A549 treated with Mapracorat at 1 μM for 4 hours (cell line): ENCODE measurements around the gene ASF1B. TPM values are rescaled to one million over a fixed set of nuclear protein-coding genes. Genes with fewer than 3 reads are reported as not detected.

Source experiments
- total RNA-seq: library from RNA; stranded (reverse); fragments of 200-300 nt; extraction: Qiagen RNA extraction; gene quantifications from 5 replicates; pipeline ENCODE4 v1.2.3, GENCODE V29; 2022

Gene ASF1B
- total RNA-seq, result 28.3 to 32.4 TPM (median 31.5 TPM) in 5 replicates

GRCh38 chr19:14136509-14137281, at the start of gene ASF1B:
Gene ASF1B, minus strand, starts transcription at chr19:14136589. Its CDS starts 133 bp downstream, at chr19:14136456.

GRCh38 chr19:14117668-14118164, 18.7 kb downstream of the ASF1B start, which contains the start of gene PRKACA:
Gene PRKACA, minus strand, starts transcription at chr19:14117762. Its CDS starts 215 bp downstream, at chr19:14117547.

GRCh38 chr19:14090509-14091080, 45.8 kb downstream of the ASF1B start, which contains the start of gene SAMD1:
Gene SAMD1, minus strand, starts transcription at chr19:14090751.

DNA sequence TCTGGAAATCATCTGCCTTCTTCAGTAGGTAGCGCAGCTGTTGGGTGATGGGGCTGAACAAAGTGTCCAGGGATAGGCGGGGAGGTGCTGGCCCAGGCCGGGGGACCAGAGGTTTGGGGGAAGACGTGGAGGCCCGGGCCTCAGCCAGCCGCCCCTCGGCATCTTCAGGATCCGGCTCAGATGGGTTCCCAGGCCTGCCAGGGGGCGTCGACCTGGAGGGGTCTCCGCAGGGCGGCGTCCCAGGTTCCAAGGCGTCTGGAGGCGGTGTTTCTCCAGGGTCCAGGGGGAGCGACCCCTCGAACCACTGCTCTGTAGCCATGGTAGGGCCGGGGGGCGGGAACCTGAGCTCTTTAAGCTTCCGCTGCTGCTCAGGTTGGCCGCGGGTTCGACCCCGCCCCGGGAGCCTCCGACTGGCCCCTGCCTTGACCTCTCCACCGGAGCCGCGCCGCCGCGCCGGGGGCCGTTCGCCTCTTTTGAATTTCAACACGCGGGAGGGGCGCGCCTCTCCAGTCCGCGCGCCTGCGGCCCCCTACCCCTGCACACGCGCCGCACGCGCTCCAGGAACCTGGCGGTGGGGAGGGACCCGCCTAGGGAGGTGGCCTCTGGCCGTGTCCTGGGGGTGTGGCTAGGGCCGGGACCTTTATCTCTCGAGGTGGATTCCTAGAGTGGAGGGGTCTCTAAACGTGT, 50.9 kb downstream of the ASF1B start, which contains the start of gene C19orf67:
TSS of gene C19orf67 (minus strand) at position 475 of the 687 bp plus-strand sequence. CDS start at position 319, 156 bp downstream.

DNA sequence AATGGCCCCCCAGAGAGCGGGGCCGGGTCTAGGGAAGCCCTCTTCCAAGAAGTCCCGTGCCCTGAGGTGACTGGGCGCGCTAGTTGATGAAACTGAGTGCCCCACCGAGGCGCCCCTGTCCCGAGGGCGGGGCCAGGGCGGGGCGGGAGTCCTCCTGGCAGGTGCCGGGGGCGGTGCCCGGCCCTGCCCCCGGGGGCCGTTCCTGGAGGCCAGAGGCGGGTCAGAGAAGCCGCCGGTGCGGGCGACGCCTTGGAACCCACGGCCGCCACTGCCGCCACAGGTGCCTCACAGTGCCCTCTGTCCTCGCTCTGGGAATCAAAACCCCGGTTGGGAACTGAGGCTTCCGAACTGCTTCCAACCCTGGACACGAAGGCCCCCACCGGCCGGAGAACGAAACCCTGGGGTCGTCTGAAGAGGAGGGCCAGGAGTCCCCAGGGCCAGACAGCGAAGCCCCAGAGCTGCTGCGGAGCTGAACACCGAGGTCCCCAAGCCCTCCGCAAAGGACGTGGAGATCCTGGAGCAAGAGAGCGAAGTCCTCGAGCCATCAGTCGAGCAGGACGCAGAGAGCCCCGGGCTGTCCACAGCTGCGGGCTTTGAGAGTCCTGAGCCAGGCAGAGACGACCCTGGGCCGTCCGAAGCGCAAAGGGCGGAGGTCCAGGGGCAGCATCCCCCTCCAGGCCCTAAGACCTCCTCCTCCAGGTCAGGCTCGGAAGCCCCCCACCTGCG, 63.7 kb downstream of the ASF1B start, which contains the start of gene MISP3:
TSS of gene MISP3 (plus strand) at position 252 of the 726 bp plus-strand sequence. CDS start 524 bp downstream, outside the sequence.

Other genes starting within 250 kb of the ASF1B start
- 0.38 to 1.6 TPM (median 0.49 TPM) in 3 of 5 replicates, not detected in the others for gene BRME1, start 230.5 kb downstream of the ASF1B start, total RNA-seq
- 6.8 to 10.7 TPM (median 9.5 TPM) in 5 replicates for gene CC2D1A, start 230.4 kb downstream of the ASF1B start, total RNA-seq
- gene PODNL1, start 198.2 kb downstream of the ASF1B start, total RNA-seq, result 0.62 to 1.8 TPM (median 1.4 TPM) in 5 replicates
- gene DCAF15, start 184.1 kb downstream of the ASF1B start, total RNA-seq, result 13.8 to 23.9 TPM (median 22.1 TPM) in 5 replicates
- gene RFX1, start 130.3 kb downstream of the ASF1B start, total RNA-seq, result 2.6 to 5.7 TPM (median 5.1 TPM) in 5 replicates
- not detected in 5 replicates for gene RLN3, start 108.4 kb downstream of the ASF1B start, total RNA-seq
- 7.8 to 10.5 TPM (median 9.7 TPM) in 5 replicates for gene IL27RA, start 104.8 kb downstream of the ASF1B start, total RNA-seq
- gene PALM3, start 74.5 kb downstream of the ASF1B start, total RNA-seq, result 1.8 to 2.8 TPM (median 2.1 TPM) in 5 replicates
- gene MISP3, start 63.8 kb downstream of the ASF1B start, total RNA-seq, result 2.9 to 5.1 TPM (median 4.1 TPM) in 5 replicates
- not detected in 5 replicates for gene C19orf67, start 50.8 kb downstream of the ASF1B start, total RNA-seq
- 30.0 to 42.9 TPM (median 39.6 TPM) in 5 replicates for gene SAMD1, start 45.8 kb downstream of the ASF1B start, total RNA-seq
- 28.0 to 35.9 TPM (median 31.8 TPM) in 5 replicates for gene PRKACA, start 18.8 kb downstream of the ASF1B start, total RNA-seq
- 3.5 to 6.9 TPM (median 5.1 TPM) in 5 replicates for gene ADGRL1, start 69.6 kb upstream of the ASF1B start, total RNA-seq
- 62.9 to 95.1 TPM (median 88.0 TPM) in 5 replicates for gene ADGRE5, start 244.9 kb upstream of the ASF1B start, total RNA-seq